HUDEP-2 (cell line): ENCODE data around the gene CD82.
A peak's percentile ranks its signal among the peaks of the same experiment; 100 is the strongest.
"Not testable (repeated sequence)": the region's sequence is repeated elsewhere in the genome, so short reads cannot be mapped to it uniquely, and the experiment has no call there.

Experiments used
- DNase-seq, 76 experiments: peaks; one replicate each; lab custom pipeline; 2025; ENCODE audit not compliant: unreplicated experiment in 76 of 76; lab: John Stamatoyannopoulos, UW

Gene CD82

GRCh38 chr11:44654057-44654456 lies 88.6 kb downstream of the CD82 start:
- no peak for DNase-seq

GRCh38 chr11:44654596-44654995 lies 89.1 kb downstream of the CD82 start:
- DNase-seq, result no peak

GRCh38 chr11:44657836-44658505 lies 92.5 kb downstream of the CD82 start:
- DNase-seq, result no peak

- peak in 10 of 76 experiments; percentile 4 to 23 (median 8) for DNase-seq
Measured at GRCh38 chr11:44658506-44658850, 93.0 kb downstream of the CD82 start.

GRCh38 chr11:44659641-44660040 lies 94.2 kb downstream of the CD82 start:
- DNase-seq, result no peak

GRCh38 chr11:44660535-44660934 lies 95.1 kb downstream of the CD82 start:
- not testable (repeated sequence) for DNase-seq

GRCh38 chr11:44661311-44661717 lies 95.9 kb downstream of the CD82 start:
- no peak for DNase-seq
